ENCODE results near the gene ROR1.
"Not testable (repeated sequence)": the region's sequence is repeated elsewhere in the genome, so short reads cannot be mapped to it uniquely, and the experiment has no call there.

GRCh38 chr1:63787270-63787669 lies 13.5 kb downstream of the ROR1 start:
- TF ChIP-seq, protein P1, sequence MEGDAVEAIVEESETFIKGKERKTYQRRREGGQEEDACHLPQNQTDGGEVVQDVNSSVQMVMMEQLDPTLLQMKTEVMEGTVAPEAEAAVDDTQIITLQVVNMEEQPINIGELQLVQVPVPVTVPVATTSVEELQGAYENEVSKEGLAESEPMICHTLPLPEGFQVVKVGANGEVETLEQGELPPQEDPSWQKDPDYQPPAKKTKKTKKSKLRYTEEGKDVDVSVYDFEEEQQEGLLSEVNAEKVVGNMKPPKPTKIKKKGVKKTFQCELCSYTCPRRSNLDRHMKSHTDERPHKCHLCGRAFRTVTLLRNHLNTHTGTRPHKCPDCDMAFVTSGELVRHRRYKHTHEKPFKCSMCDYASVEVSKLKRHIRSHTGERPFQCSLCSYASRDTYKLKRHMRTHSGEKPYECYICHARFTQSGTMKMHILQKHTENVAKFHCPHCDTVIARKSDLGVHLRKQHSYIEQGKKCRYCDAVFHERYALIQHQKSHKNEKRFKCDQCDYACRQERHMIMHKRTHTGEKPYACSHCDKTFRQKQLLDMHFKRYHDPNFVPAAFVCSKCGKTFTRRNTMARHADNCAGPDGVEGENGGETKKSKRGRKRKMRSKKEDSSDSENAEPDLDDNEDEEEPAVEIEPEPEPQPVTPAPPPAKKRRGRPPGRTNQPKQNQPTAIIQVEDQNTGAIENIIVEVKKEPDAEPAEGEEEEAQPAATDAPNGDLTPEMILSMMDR (IDR thresholded peaks at IDR 0.05), result not testable (repeated sequence)
- not testable (repeated sequence) for TF ChIP-seq EP300, POLR2AphosphoS5 (IDR thresholded peaks at IDR 0.05)

All from suprapubic skin (tissue), 4 donors.